ENCODE results near the gene SPINK5.

DNA sequence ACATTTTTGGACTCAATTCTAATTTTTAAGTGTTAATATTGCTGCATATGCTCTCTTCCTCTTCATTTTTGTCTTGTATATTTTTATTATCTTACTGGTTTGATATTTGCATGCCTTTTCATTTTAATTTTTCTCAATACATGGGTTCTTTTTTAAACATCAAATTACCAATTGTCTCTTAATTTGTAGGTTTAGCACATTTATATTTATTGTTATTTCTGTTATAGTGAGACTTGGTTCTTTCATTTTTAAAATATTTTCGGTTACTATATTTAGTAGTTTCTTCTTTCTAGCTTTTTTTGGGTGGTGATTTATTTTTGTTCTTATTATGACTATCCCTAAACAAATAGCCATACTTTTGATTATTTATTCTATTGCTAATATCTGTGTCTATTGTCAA lies 19.4 kb downstream of the SPINK5 start:
- TF ChIP-seq ZNF433 (tag by site-specific recombination; IDR thresholded peaks at IDR 0.05; ENCODE audit: low read depth) (no peak), BCL11A (tag by site-specific recombination; IDR thresholded peaks at IDR 0.05; ENCODE audit: low read depth) (no peak)
